PC-3 (cell line): ENCODE measurements around the gene IFIT3.

Source experiments
- CTCF ChIP-seq: fragments of 300-600 bp; sonication (generic); conservative IDR thresholded peaks from 2 replicates; pipeline ENCODE4 v1.5.1; 2017; ENCODE audit warnings: antibody characterized with exemption, low read depth, mild to moderate bottlenecking, low read length
- EZH2 ChIP-seq: fragments of 300-600 bp; sonication (generic); IDR thresholded peaks from one replicate; pipeline ENCODE4 v1.6.1; 2017; ENCODE audit warnings: antibody characterized with exemption, mild to moderate bottlenecking, low read length; ENCODE audit not compliant: unreplicated experiment

GRCh38 chr10:89338713-89339112 lies 10.9 kb downstream of the IFIT3 start:
- TF ChIP-seq CTCF (no peak), EZH2 (no peak)
